H1 (cell line): ENCODE measurements around the gene SERPINE2. TPM values are rescaled to one million over a fixed set of nuclear protein-coding genes. Genes with fewer than 3 reads are reported as not detected.

Experiments
- CHD2 ChIP-seq: IDR thresholded peaks from 2 replicates; pipeline ENCODE4 v1.6.1; 2012; ENCODE audit warnings: low read length, improper control_type of control experiment
- polyA plus RNA-seq, 7 experiments: library from polyadenylated mRNA; depleted of rRNA in 3 of 7; stranded (reverse) in 5 of 7; unstranded in 2 of 7; fragments of >200 nt in 5 of 7; fragments of 200-250 nt in 2 of 7; gene quantifications; 1 replicate in 5 of 7; 2 replicates in 1 of 7; 4 replicates in 1 of 7; pipeline versions ENCODE4 v1.2.1 to v1.2.3, GENCODE V29; 2011 to 2013; ENCODE audit warnings: missing spikeins in 2 of 7, mixed read lengths in 2 of 7
- total RNA-seq: library from RNA; stranded (reverse); fragmentation: NEBNext Ultra II Directional; extraction: Animal tissue kit (Norgen Biotek cat#: 25700); gene quantifications from 2 replicates; pipeline ENCODE4 v1.2.1, GENCODE V29; 2021
- TF ChIP-seq, protein P1 (sequence below), 3 experiments: IDR thresholded peaks; 1 replicate in 2 of 3; 2 replicates in 1 of 3; pipeline versions ENCODE4 v1.5.1 to v1.6.1; 2011; ENCODE audit warnings: low read length in 3 of 3, mild to moderate bottlenecking in 3 of 3, inconsistent platforms in 2 of 3, low read depth in 1 of 3, moderate library complexity in 1 of 3; ENCODE audit not compliant: insufficient read depth in 1 of 3; ENCODE audit errors: control extremely low read depth in 1 of 3
- TF ChIP-seq, protein P2 (sequence below): IDR thresholded peaks from 2 replicates; pipeline ENCODE4 v1.6.1; 2011; ENCODE audit warnings: low read depth, mild to moderate bottlenecking, low read length; ENCODE audit not compliant: insufficient read depth

The SERPINE2 gene
- total and polyA plus RNA-seq, 2 of the 8 experiments (the other 6 are each of a cell fraction or from before 2014, with no cell fraction given), result 26.2 to 76.0 TPM

DNA sequence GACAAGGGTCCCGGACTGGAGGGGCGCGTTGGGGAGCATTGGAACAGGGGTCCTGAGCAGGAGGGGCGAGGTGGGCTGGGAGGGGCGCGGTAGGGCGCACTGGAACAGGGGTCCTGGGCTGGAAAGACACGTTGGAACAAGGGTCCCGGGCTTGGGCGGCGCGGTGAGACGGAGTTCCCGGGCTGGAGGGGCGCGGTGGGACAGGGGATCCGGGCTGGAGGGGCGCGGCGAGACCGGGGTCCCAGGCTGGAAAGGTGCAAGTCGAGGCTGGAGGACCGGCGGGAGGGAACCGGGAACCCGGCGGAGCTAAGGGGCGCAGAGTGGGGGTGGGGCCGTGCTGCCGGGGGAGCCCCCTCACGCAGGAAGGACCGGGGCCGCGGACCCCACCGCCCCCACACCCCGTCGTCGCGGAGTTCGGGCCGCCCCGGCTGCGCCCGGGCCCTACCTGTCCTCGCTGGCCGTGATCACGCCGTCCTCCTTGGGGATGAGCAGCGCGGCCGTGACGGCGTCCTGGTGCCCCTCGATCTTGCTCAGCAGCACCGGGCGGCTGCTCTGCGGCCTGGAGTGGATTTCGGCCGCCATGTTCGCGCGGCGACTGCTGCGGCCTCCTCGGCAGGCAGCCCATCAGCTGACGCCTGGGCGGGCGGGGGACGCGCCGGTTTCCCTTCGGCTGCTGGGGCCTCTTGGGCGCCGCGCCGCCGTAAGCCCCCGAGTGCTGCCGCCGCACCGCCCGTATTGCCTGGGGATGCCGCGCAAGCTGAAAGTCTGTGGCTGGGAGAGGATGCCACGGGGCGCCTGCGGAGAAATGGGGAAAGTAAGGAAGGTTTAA is 94.2 kb downstream of the SERPINE2 start, which contains the start of gene WDFY1 (continued):
- TF ChIP-seq, protein P1, sequence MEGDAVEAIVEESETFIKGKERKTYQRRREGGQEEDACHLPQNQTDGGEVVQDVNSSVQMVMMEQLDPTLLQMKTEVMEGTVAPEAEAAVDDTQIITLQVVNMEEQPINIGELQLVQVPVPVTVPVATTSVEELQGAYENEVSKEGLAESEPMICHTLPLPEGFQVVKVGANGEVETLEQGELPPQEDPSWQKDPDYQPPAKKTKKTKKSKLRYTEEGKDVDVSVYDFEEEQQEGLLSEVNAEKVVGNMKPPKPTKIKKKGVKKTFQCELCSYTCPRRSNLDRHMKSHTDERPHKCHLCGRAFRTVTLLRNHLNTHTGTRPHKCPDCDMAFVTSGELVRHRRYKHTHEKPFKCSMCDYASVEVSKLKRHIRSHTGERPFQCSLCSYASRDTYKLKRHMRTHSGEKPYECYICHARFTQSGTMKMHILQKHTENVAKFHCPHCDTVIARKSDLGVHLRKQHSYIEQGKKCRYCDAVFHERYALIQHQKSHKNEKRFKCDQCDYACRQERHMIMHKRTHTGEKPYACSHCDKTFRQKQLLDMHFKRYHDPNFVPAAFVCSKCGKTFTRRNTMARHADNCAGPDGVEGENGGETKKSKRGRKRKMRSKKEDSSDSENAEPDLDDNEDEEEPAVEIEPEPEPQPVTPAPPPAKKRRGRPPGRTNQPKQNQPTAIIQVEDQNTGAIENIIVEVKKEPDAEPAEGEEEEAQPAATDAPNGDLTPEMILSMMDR (IDR thresholded peaks at IDR 0.05; ENCODE audit: control extremely low read depth in 1 of 3, insufficient read depth in 1 of 3, low read depth in 1 of 3, low read length in 3 of 3), result no peak
- TF ChIP-seq, protein P2, sequence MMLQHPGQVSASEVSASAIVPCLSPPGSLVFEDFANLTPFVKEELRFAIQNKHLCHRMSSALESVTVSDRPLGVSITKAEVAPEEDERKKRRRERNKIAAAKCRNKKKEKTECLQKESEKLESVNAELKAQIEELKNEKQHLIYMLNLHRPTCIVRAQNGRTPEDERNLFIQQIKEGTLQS, result no peak
- 0 out of 2 replicates have a peak, but pooled peaks have one; percentile 19 for TF ChIP-seq CHD2
